Activated CD8-positive, alpha-beta memory T cell treated with anti-CD3 and anti-CD28 coated beads, Interleukin-2, amount 50 U/mL, for 48 hours (primary cell): Measurements from ENCODE around the gene SMARCAL1.
A peak's percentile ranks its signal among the peaks of the same experiment; 100 is the strongest.

Source experiments
- DNase-seq: peaks from one replicate; pipeline ENCODE4 v3.0.0-alpha.2; 2020

Gene SMARCAL1

GRCh38 chr2:216428618-216429350 lies 16.5 kb downstream of the SMARCAL1 start:
- DNase-seq = no peak

- DNase-seq = no peak
Measured at GRCh38 chr2:216429428-216429827, 17.1 kb downstream of the SMARCAL1 start.

GRCh38 chr2:216430811-216431530 lies 18.7 kb downstream of the SMARCAL1 start:
- no peak for DNase-seq

GRCh38 chr2:216431531-216431856 lies 19.2 kb downstream of the SMARCAL1 start:
- DNase-seq = no peak

GRCh38 chr2:216436383-216436782 lies 24.1 kb downstream of the SMARCAL1 start:
- DNase-seq = no peak

- DNase-seq = no peak
Measured at GRCh38 chr2:216441308-216442010, 29.2 kb downstream of the SMARCAL1 start.

GRCh38 chr2:216445501-216445900 lies 33.2 kb downstream of the SMARCAL1 start:
- no peak for DNase-seq

- DNase-seq = no peak
Measured at GRCh38 chr2:216446343-216446742, 34.1 kb downstream of the SMARCAL1 start.

GRCh38 chr2:216447293-216447692 lies 35.0 kb downstream of the SMARCAL1 start:
- no peak for DNase-seq

- no peak for DNase-seq
Measured at GRCh38 chr2:216448829-216449228, 36.5 kb downstream of the SMARCAL1 start.

GRCh38 chr2:216450346-216450745 lies 38.1 kb downstream of the SMARCAL1 start:
- DNase-seq = no peak

GRCh38 chr2:216450784-216451183 lies 38.5 kb downstream of the SMARCAL1 start:
- DNase-seq = no peak

GRCh38 chr2:216453955-216454614 lies 41.8 kb downstream of the SMARCAL1 start:
- no peak for DNase-seq

- no peak for DNase-seq
Measured at GRCh38 chr2:216463148-216463547, 50.9 kb downstream of the SMARCAL1 start.

GRCh38 chr2:216464104-216464720 lies 51.9 kb downstream of the SMARCAL1 start:
- no peak for DNase-seq

GRCh38 chr2:216465579-216466195 lies 53.4 kb downstream of the SMARCAL1 start:
- no peak for DNase-seq

GRCh38 chr2:216467845-216468244 lies 55.6 kb downstream of the SMARCAL1 start:
- DNase-seq = no peak

GRCh38 chr2:216469661-216470060 lies 57.4 kb downstream of the SMARCAL1 start:
- no peak for DNase-seq

GRCh38 chr2:216473187-216473586 lies 60.9 kb downstream of the SMARCAL1 start:
- no peak for DNase-seq

GRCh38 chr2:216474925-216475670 lies 62.8 kb downstream of the SMARCAL1 start:
- peak; percentile 59 for DNase-seq

- DNase-seq = no peak
Measured at GRCh38 chr2:216475767-216476166, 63.5 kb downstream of the SMARCAL1 start.
